Measurements from ENCODE around the gene NXPH3.

DNA sequence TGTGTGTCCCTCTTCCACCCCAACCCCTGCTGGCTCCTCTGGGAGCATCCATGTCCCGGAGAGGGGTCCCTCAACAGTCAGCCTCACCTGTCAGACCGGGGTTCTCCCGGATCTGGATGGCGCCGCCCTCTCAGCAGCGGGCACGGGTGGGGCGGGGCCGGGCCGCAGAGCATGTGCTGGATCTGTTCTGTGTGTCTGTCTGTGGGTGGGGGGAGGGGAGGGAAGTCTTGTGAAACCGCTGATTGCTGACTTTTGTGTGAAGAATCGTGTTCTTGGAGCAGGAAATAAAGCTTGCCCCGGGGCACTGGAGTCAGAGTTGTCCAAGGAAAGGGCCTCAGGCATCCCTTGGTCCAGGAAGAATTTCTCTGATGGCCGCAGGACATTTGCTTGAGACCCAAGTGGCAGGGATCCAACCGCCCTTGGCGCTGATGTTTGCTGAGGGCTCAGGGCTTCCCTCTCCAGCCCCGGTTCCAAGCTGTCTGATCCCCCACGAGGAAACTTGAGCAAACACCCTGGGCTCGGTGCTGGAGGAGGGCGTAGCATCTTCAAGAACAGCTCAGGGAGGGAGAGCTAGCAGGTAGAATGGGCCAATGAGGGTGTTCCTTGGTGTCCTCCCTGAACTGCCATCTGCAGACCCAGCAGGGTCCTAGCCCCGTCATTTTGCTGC is 4.5 kb downstream of the NXPH3 start:
- no peak for TF ChIP-seq TAF1 (IDR thresholded peaks at IDR 0.05; ENCODE audit: low read depth, low read length)
- no peak for TF ChIP-seq POLR2A (IDR thresholded peaks at IDR 0.05; ENCODE audit: low read depth, low read length)
- no peak for TF ChIP-seq POLR2AphosphoS5 (IDR thresholded peaks at IDR 0.05; ENCODE audit: low read depth, low read length)
- no peak for TF ChIP-seq PAX5 (IDR thresholded peaks at IDR 0.05; ENCODE audit: insufficient read depth, low read length, severe bottlenecking)
- TF ChIP-seq SPI1 (IDR thresholded peaks at IDR 0.05; ENCODE audit: low read depth, low read length): no peak
- TF ChIP-seq POU2F2 (IDR thresholded peaks at IDR 0.05; ENCODE audit: low read depth, low read length): no peak

Measured in GM12891 (cell line).